Keratinocyte (primary cell): ENCODE measurements around the gene TCF23. TPM values are rescaled to one million over a fixed set of nuclear protein-coding genes. Genes with fewer than 3 reads are reported as not detected.

Experiments
- DNase-seq: peaks from one replicate; pipeline ENCODE4 v3.0.0-alpha.2; 2011; ENCODE audit warnings: low read depth, missing footprints, low spot score
- FAIRE-seq: peaks from 2 replicates; lab custom pipeline; 2011; peaks lifted over from hg19 to GRCh38; lab: Jason Lieb, UNC
- H2AFZ ChIP-seq: 2 replicates; pipeline ENCODE4 v1.6.0; 2012; ENCODE audit warnings: low read length, control low read depth, inconsistent platforms; ENCODE audit not compliant: control insufficient read depth
- H3K27ac ChIP-seq: 2 replicates; pipeline ENCODE4 v1.5.1; 2011; ENCODE audit warnings: low read length; ENCODE audit not compliant: control insufficient read depth, insufficient read depth
- H3K27me3 ChIP-seq: 3 replicates; pipeline ENCODE4 v1.6.0; 2011; ENCODE audit warnings: low read length; ENCODE audit not compliant: control insufficient read depth, insufficient read depth; ENCODE audit errors: extremely low read depth
- H3K36me3 ChIP-seq, 2 experiments: 2 replicates in 1 of 2; 3 replicates in 1 of 2; pipeline ENCODE4 v1.5.1; 2011; ENCODE audit warnings: low read length in 2 of 2, mild to moderate bottlenecking in 1 of 2; ENCODE audit not compliant: control insufficient read depth in 2 of 2, insufficient read depth in 2 of 2; ENCODE audit errors: extremely low read depth in 1 of 2
- H3K4me1 ChIP-seq: 3 replicates; pipeline ENCODE4 v1.5.1; 2011; ENCODE audit warnings: low read length; ENCODE audit not compliant: control insufficient read depth, insufficient read depth; ENCODE audit errors: extremely low read depth
- H3K4me2 ChIP-seq: 3 replicates; pipeline ENCODE4 v1.6.0; 2011; ENCODE audit warnings: low read depth, low read length; ENCODE audit not compliant: control insufficient read depth, insufficient read depth; ENCODE audit errors: extremely low read depth
- H3K4me3 ChIP-seq, 3 experiments: fragments of 200-600 bp in 1 of 3; sonication (generic) in 1 of 3; 2 replicates in 2 of 3; 3 replicates in 1 of 3; pipeline ENCODE4 v1.5.1; 2011 to 2016; ENCODE audit warnings: low read length in 3 of 3, mild to moderate bottlenecking in 3 of 3, control low read depth in 2 of 3, inconsistent platforms in 1 of 3, low read depth in 1 of 3, mixed read lengths in 1 of 3, mixed run types in 1 of 3, moderate library complexity in 1 of 3; ENCODE audit not compliant: control insufficient read depth in 2 of 3, insufficient read depth in 2 of 3; ENCODE audit errors: extremely low read depth in 1 of 3
- H3K79me2 ChIP-seq: 2 replicates; pipeline ENCODE4 v1.6.0; 2012; ENCODE audit warnings: low read length; ENCODE audit not compliant: control insufficient read depth, insufficient read depth
- H3K9ac ChIP-seq: 3 replicates; pipeline ENCODE4 v1.6.0; 2011; ENCODE audit warnings: low read length; ENCODE audit not compliant: control insufficient read depth, insufficient read depth; ENCODE audit errors: extremely low read depth
- H3K9me1 ChIP-seq: 3 replicates; pipeline ENCODE4 v1.6.0; 2011; ENCODE audit warnings: low read length; ENCODE audit not compliant: control insufficient read depth, insufficient read depth; ENCODE audit errors: extremely low read depth
- H3K9me3 ChIP-seq: 2 replicates; pipeline ENCODE4 v1.5.1; 2012; ENCODE audit warnings: low read depth, low read length; ENCODE audit not compliant: control insufficient read depth
- H4K20me1 ChIP-seq: 3 replicates; pipeline ENCODE4 v1.6.0; 2011; ENCODE audit warnings: low read length; ENCODE audit not compliant: control insufficient read depth, insufficient read depth; ENCODE audit errors: extremely low read depth
- EZH2 ChIP-seq: IDR thresholded peaks from one replicate; pipeline ENCODE4 v1.6.1; 2012; ENCODE audit warnings: inconsistent platforms, mild to moderate bottlenecking, low read length, moderate library complexity
- dilution Hi-C: fragments of 300-500 bp; cut with MboI; formaldehyde crosslinking; loops from one replicate; pipeline ENCODE4 v1.7.0; 2020; ENCODE audit warnings: low sequenced_read_pairs; ENCODE audit not compliant: extremely low pct_ligation_motif_present
- polyA plus RNA-seq, 5 experiments: library from polyadenylated mRNA; depleted of rRNA in 3 of 5; stranded (reverse) in 3 of 5; stranded (forward) in 1 of 5; unstranded in 1 of 5; fragments of >200 nt; gene quantifications; 1 replicate in 1 of 5; 2 replicates in 3 of 5; 3 replicates in 1 of 5; pipeline versions ENCODE4 v1.2.1 to v1.2.3, GENCODE V29; 2011 to 2012; ENCODE audit warnings: missing spikeins in 2 of 5, low read depth in 1 of 5, low replicate concordance in 1 of 5
- TF ChIP-seq, protein P1 (sequence below), 3 experiments: IDR thresholded peaks in 1 of 3; conservative IDR thresholded peaks in 1 of 3; optimal IDR thresholded peaks in 1 of 3; 2 replicates in 2 of 3; 3 replicates in 1 of 3; pipeline versions ENCODE3 to v1.5.1; 2011; ENCODE audit warnings: low read length in 3 of 3, mild to moderate bottlenecking in 3 of 3, moderate library complexity in 2 of 3, control low read depth in 1 of 3, inconsistent platforms in 1 of 3; ENCODE audit not compliant: insufficient read depth in 2 of 3; ENCODE audit errors: extremely low read depth in 1 of 3

TCF23 gene
- polyA plus RNA-seq, 1 donor (not counting 4 experiments of a cell fraction or from before 2014, with no cell fraction given), result not detected

DNA sequence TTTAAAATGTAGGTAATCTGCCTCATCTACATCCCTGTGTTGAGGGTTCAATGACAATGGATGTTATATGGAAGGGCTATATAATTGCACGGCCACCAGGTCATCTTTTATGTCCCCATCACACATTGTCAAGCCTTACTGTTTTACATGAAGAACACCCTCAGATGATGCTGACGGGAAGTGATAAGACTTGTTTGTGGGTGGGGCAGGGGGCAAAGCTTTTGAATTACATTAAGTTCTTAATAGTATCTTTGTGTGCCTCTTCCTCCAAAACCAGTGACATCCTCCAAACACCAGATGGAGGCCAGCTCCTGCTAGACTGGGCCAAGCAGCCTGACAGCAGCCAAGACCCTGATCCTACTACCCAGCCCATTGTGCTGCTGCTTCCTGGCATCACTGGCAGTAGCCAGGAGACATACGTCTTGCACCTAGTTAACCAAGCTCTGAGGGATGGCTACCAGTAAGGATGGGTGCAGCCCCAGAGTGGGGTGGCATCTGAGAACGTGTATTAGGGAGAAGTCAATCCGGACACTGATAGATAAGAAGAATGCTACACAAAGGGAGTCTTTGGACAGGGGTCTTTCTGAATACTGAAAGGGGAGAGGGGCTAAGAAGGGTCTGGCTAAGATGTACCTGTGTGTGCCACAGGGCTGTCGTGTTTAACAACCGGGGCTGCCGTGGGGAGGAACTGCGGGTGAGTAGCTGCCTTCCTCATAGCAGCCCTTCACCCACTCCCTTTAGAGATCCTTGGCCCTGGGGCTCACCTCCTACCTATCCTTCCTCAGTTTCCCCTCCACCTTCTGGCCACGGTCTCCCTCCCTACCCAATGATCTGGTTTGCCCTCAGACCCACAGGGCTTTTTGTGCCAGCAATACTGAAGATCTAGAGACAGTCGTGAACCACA is 19.9 kb upstream of the TCF23 start:
- Histone ChIP-seq H3K4me2 (no peak overlapping the region), H3K4me3 (no peak overlapping the region), H3K27me3 (peaks cover 2% of the 10 kb centered on the region), H3K36me3 (peaks cover 20 to 26% of the 10 kb centered on the region in 2 experiments), H3K4me1 (peaks cover 7% of the 10 kb centered on the region), H3K9ac (no peak overlapping the region), H3K9me3 (no peaks in the 10 kb centered on the region), H3K9me1 (no peaks in the 10 kb centered on the region), H3K79me2 (peaks cover 16% of the 10 kb centered on the region), H2AFZ (no peak overlapping the region), H4K20me1 (no peaks in the 10 kb centered on the region), H3K27ac (no peak overlapping the region)
- DNase-seq, result no peak
- dilution Hi-C loops, result no loop called here
- no peak for FAIRE-seq
- no peak for TF ChIP-seq EZH2
- TF ChIP-seq, protein P1, sequence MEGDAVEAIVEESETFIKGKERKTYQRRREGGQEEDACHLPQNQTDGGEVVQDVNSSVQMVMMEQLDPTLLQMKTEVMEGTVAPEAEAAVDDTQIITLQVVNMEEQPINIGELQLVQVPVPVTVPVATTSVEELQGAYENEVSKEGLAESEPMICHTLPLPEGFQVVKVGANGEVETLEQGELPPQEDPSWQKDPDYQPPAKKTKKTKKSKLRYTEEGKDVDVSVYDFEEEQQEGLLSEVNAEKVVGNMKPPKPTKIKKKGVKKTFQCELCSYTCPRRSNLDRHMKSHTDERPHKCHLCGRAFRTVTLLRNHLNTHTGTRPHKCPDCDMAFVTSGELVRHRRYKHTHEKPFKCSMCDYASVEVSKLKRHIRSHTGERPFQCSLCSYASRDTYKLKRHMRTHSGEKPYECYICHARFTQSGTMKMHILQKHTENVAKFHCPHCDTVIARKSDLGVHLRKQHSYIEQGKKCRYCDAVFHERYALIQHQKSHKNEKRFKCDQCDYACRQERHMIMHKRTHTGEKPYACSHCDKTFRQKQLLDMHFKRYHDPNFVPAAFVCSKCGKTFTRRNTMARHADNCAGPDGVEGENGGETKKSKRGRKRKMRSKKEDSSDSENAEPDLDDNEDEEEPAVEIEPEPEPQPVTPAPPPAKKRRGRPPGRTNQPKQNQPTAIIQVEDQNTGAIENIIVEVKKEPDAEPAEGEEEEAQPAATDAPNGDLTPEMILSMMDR (optimal IDR thresholded peaks at IDR 0.05 in 1 of 3, IDR thresholded peaks at IDR 0.05 in 1 of 3, conservative IDR thresholded peaks at IDR 0.05 in 1 of 3; ENCODE audit: extremely low read depth in 1 of 3, insufficient read depth in 2 of 3, low read length in 3 of 3), result no peak

DNA sequence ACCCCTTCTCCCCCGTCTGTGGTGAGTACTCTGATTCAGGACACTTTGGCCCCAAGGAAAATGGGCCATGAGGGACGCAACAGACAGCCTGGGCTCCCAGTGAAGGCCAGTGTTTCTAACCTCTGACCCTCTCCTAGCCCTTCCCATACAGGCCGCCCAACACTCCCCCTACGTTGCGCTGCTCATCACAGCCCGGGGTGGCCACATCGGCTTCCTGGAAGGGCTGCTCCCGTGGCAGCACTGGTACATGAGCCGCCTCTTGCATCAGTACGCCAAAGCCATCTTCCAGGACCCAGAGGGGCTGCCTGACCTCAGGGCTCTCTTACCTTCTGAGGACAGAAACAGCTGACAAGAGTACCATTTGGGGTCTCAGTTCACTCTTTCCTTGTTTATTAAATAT is 18.4 kb upstream of the TCF23 start:
- no peaks in the 10 kb centered on the region for H3K27me3 ChIP-seq
- H3K79me2 ChIP-seq, result peaks cover 20% of the 10 kb centered on the region
- no peaks in the 10 kb centered on the region for H4K20me1 ChIP-seq
- DNase-seq (no peak), FAIRE-seq (no peak)
- dilution Hi-C loops, result no loop called here
- no peaks in the 10 kb centered on the region for H3K9me3 ChIP-seq
- peaks cover 20 to 26% of the 10 kb centered on the region in 2 experiments for H3K36me3 ChIP-seq
- H3K4me1 ChIP-seq, result peaks cover 7% of the 10 kb centered on the region
- no peak overlapping the region for H2AFZ ChIP-seq
- no peak overlapping the region for H3K4me3 ChIP-seq
- TF ChIP-seq, protein P1 (optimal IDR thresholded peaks at IDR 0.05 in 1 of 3, IDR thresholded peaks at IDR 0.05 in 1 of 3, conservative IDR thresholded peaks at IDR 0.05 in 1 of 3; ENCODE audit: extremely low read depth in 1 of 3, insufficient read depth in 2 of 3, low read length in 3 of 3), result no peak
- no peak for TF ChIP-seq EZH2
- H3K4me2 ChIP-seq, result no peak overlapping the region
- H3K9me1 ChIP-seq, result no peaks in the 10 kb centered on the region
- no peak overlapping the region for H3K9ac ChIP-seq
- no peak overlapping the region for H3K27ac ChIP-seq
